Right atrium auricular region (tissue), 2 donors: ENCODE results near the gene SSBP3. TPM values are rescaled to one million over a fixed set of nuclear protein-coding genes. Genes with fewer than 3 reads are reported as not detected.

Source experiments
- DNase-seq: peaks from one replicate; pipeline ENCODE4 v3.0.0-alpha.2; 2019; ENCODE audit warnings: low spot score
- H3K27ac ChIP-seq, 2 donors: fragments of 200-600 bp; sonication (generic); 1 replicate in 1 of 2; 2 replicates in 1 of 2; pipeline ENCODE4 v1.5.1; 2016 to 2019
- H3K27me3 ChIP-seq, 2 donors: fragments of 200-600 bp; sonication (generic); one replicate each; pipeline versions ENCODE4 v1.5.1 to v1.6.0; 2017 to 2019
- H3K36me3 ChIP-seq: fragments of 200-600 bp; sonication (generic); one replicate; pipeline ENCODE4 v1.5.1; 2016
- H3K4me1 ChIP-seq, 2 donors: fragments of 200-600 bp; sonication (generic); one replicate each; pipeline versions ENCODE4 v1.5.1 to v1.6.0; 2017 to 2019
- H3K4me3 ChIP-seq, 2 donors: fragments of 200-600 bp; sonication (generic); 1 replicate in 1 of 2; 2 replicates in 1 of 2; pipeline ENCODE4 v1.5.1; 2017 to 2019; ENCODE audit warnings: mild to moderate bottlenecking in 1 of 2, moderate library complexity in 1 of 2
- H3K9me3 ChIP-seq, 2 donors: fragments of 200-600 bp; sonication (generic); one replicate each; pipeline ENCODE4 v1.5.1; 2019
- CTCF ChIP-seq, 2 donors: fragments of 200-600 bp; sonication (generic); IDR thresholded peaks; one replicate each; pipeline ENCODE4 v1.5.1; 2019; ENCODE audit warnings: antibody characterized with exemption in 2 of 2
- total RNA-seq, 2 donors: library from RNA; depleted of rRNA; stranded (reverse); fragments of >200 nt; gene quantifications; one replicate each; pipeline ENCODE4 v1.1.0, GENCODE V29; 2016

SSBP3 gene
- total RNA-seq, 2 donors from 2014 or later = 15.2 to 16.6 TPM

- no peaks in the 10 kb centered on the region for H3K36me3 ChIP-seq
- H3K27me3 ChIP-seq = no peaks in the 10 kb centered on the region
- H3K27ac ChIP-seq = no peak overlapping the region
- H3K9me3 ChIP-seq = no peaks in the 10 kb centered on the region
- H3K4me1 ChIP-seq = peaks cover 0 to 27% of the 10 kb centered on the region in 2 donors
- TF ChIP-seq CTCF (IDR thresholded peaks at IDR 0.05) = no peak
- DNase-seq = no peak
- no peak overlapping the region for H3K4me3 ChIP-seq
These were observed 40.3 kb downstream of the SSBP3 start for GRCh38 chr1:54365847-54366246.

- peaks cover 0 to 23% of the 10 kb centered on the region in 2 donors for H3K4me1 ChIP-seq
- no peak overlapping the region for H3K4me3 ChIP-seq
- H3K9me3 ChIP-seq = no peaks in the 10 kb centered on the region
- H3K27me3 ChIP-seq = no peaks in the 10 kb centered on the region
- DNase-seq = no peak
- TF ChIP-seq CTCF (IDR thresholded peaks at IDR 0.05) = no peak
- no peaks in the 10 kb centered on the region for H3K36me3 ChIP-seq
- no peak overlapping the region for H3K27ac ChIP-seq
These were observed 40.8 kb downstream of the SSBP3 start for GRCh38 chr1:54365398-54365797.

DNA sequence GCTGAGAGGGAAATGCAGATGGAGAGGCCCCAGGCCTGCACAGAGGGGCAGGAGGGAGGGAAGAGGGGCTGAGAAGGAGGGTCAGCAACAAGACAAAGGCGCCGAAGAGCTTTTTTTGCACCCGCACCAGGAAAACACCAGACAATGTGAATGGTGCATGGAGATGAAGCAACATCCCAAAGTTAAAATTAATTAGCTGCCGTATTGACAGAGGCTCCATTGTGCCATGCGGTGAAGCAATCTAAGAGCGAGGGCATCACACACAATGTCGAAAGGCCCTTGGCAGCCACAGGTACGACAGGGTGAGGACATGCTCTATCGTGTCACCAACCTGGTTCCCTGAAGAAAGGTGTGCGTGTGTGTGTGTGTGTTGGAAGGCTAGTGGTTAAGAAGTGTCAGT is 41.2 kb downstream of the SSBP3 start:
- Histone ChIP-seq H3K9me3 (no peaks in the 10 kb centered on the region), H3K4me1 (peaks cover 0 to 25% of the 10 kb centered on the region in 2 donors), H3K27ac (no peak overlapping the region), H3K27me3 (no peaks in the 10 kb centered on the region), H3K36me3 (no peaks in the 10 kb centered on the region), H3K4me3 (no peak overlapping the region)
- TF ChIP-seq CTCF (IDR thresholded peaks at IDR 0.05) = no peak
- DNase-seq = no peak

GRCh38 chr1:54364582-54364981 is 41.6 kb downstream of the SSBP3 start:
- H3K4me3 ChIP-seq = no peak overlapping the region
- TF ChIP-seq CTCF (IDR thresholded peaks at IDR 0.05) = no peak
- no peaks in the 10 kb centered on the region for H3K27me3 ChIP-seq
- no peak for DNase-seq
- peaks cover 0 to 30% of the 10 kb centered on the region in 2 donors for H3K4me1 ChIP-seq
- H3K27ac ChIP-seq = no peak overlapping the region
- H3K36me3 ChIP-seq = no peaks in the 10 kb centered on the region
- H3K9me3 ChIP-seq = no peaks in the 10 kb centered on the region

GRCh38 chr1:54363925-54364324 is 42.3 kb downstream of the SSBP3 start:
- H3K27ac ChIP-seq = no peak overlapping the region
- no peaks in the 10 kb centered on the region for H3K9me3 ChIP-seq
- H3K4me1 ChIP-seq = peaks cover 0 to 35% of the 10 kb centered on the region in 2 donors
- no peak for DNase-seq
- no peak for TF ChIP-seq CTCF (IDR thresholded peaks at IDR 0.05)
- no peaks in the 10 kb centered on the region for H3K36me3 ChIP-seq
- no peak overlapping the region for H3K4me3 ChIP-seq
- H3K27me3 ChIP-seq = no peaks in the 10 kb centered on the region

- no peak for DNase-seq
- H3K27ac ChIP-seq = no peak overlapping the region
These were observed 43.3 kb downstream of the SSBP3 start for GRCh38 chr1:54362881-54363340.

More at GRCh38 chr1:54362881-54363340, 43.3 kb downstream of the SSBP3 start:
- Histone ChIP-seq H3K4me1 (peaks cover 0 to 45% of the 10 kb centered on the region in 2 donors), H3K36me3 (no peaks in the 10 kb centered on the region), H3K9me3 (no peaks in the 10 kb centered on the region), H3K27me3 (no peaks in the 10 kb centered on the region), H3K4me3 (no peak overlapping the region)
- no peak for TF ChIP-seq CTCF (IDR thresholded peaks at IDR 0.05)
